GM10266 (cell line): Measurements from ENCODE around the gene MGMT.

Experiments used
- DNase-seq: peaks from one replicate; pipeline ENCODE4 v3.0.0; 2012; ENCODE audit errors: extremely low spot score
- CTCF ChIP-seq: IDR thresholded peaks from 2 replicates; pipeline ENCODE4 v1.5.1; 2012; ENCODE audit warnings: mild to moderate bottlenecking, low read depth; ENCODE audit not compliant: control insufficient read depth, insufficient read depth; ENCODE audit errors: missing control alignments

Gene MGMT

GRCh38 chr10:129562487-129562886 is 95.4 kb downstream of the MGMT start:
- no peak for DNase-seq
- no peak for TF ChIP-seq CTCF

DNA sequence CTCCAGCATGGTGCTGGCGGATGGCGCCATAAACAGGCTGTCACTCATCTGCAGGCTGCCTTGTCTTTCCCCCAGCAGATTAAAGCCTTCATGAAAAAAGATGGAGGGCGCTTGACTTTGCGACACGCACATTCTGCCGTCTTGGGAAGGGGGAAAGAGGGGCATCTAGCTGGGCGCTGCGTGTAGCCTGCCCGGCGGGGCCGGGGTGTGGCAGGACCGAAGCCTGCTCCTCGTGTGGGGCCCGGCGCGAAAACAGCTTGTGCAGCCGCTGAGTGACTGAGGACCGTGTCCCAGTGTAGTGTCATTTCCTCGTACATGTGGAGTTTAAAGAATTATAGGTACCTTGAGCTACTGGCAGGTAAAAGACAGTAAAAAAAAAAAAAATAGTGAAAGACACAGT is 97.9 kb downstream of the MGMT start:
- DNase-seq = no peak

DNA sequence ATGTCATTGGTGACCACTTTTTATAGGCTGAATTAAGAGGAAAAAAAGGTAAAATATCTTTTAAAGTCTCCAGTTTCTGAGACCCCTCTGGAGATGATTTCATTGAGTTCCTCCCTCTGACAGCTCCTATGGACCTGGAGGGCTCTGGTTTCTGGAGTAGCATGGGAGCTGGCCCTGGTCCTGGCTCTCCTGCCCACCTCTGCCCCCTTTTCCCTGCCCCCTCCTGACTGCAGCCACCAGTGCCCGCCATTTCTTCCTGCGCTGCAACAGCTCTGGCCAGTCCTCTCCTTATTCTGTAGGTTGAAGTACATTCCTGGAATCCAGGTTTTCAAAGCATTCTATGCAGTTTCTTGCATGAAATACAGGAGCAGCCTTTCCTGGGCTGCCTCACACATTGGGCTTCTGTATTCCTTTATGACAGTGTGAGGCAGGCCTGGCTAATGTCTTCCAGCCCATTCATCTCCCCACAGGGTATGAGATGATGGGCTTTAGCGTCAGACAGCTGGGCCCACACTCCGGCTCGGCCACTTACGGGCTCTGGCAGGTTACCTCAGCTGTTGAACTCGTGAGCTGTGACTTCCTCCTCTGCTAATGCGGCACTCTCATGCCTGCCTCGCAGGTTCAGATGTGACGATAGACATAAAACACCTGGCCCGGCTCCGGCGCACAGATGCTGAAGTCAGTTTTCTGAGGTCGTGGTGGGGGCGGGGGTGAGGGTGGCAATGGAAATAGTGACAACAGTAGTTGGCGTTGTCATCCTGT is 101.7 kb downstream of the MGMT start:
- no peak for DNase-seq
- no peak for TF ChIP-seq CTCF

More for the DNA sequence above, 97.9 kb downstream of the MGMT start:
- TF ChIP-seq CTCF = no peak

GRCh38 chr10:129570185-129570584 is 103.1 kb downstream of the MGMT start:
- TF ChIP-seq CTCF = no peak
- no peak for DNase-seq

DNA sequence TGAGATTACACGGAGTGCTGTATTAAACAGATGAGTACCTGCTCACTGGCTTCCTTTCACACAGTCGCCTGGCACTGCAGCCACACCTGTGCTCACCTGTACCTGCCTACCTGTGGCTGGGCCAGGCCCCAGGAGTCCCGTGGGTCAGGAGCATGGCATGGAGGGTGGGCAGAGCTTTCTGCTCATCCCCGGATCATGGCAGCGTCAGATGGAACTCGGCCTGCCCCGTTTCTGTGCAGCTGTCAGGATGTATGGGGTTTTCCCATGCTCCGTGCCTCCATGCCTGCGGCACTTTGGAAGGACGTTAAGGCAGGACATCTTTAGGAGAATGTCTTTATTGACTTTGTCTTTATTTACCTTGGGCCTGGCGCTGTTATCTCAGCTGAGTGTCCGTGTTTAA is 112.2 kb downstream of the MGMT start:
- no peak for TF ChIP-seq CTCF
- DNase-seq = no peak

DNA sequence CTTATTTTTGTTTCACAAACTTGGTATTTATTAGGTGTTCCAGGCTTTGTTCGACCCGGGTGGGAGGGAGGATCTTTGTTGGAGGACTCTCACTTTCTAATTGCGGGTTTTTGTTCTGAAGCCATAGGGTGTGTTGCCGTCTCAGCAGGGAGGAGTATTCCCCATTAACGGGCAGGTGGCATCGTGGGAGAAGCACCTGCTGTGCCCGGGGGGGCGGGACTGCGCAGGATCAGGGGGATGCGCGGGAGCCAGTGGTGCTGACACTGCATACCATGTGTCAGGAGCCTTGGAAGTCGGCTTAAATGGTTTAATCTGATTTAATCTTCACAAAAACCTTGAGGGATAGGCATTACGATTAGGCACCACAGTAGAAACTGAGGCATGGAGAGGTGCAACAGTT is 113.0 kb downstream of the MGMT start:
- TF ChIP-seq CTCF = no peak
- DNase-seq = no peak

DNA sequence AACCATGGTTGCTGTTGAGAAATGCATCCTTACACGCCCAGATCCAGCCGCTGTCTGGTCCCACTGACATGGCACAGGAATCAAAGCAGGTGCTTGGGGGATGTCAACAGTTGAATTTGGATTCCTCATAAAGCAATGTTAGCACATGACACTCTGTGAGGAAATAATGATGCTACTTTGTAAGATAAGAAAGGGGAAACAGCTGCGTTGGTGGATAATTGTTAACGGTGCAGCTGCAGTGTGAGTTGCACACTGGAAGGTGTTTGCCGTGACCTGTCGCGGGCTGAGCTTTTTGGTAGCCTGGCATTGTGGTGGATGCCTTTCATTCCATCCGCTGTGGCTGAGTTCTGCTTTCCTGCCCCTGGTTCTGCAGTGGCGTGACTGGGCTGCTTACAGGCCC is 113.9 kb downstream of the MGMT start:
- no peak for DNase-seq
- no peak for TF ChIP-seq CTCF
